ENCODE data around the gene CTSS.
"Not testable (repeated sequence)": the region's sequence is repeated elsewhere in the genome, so short reads cannot be mapped to it uniquely, and the experiment has no call there.

The CTSS gene

DNA sequence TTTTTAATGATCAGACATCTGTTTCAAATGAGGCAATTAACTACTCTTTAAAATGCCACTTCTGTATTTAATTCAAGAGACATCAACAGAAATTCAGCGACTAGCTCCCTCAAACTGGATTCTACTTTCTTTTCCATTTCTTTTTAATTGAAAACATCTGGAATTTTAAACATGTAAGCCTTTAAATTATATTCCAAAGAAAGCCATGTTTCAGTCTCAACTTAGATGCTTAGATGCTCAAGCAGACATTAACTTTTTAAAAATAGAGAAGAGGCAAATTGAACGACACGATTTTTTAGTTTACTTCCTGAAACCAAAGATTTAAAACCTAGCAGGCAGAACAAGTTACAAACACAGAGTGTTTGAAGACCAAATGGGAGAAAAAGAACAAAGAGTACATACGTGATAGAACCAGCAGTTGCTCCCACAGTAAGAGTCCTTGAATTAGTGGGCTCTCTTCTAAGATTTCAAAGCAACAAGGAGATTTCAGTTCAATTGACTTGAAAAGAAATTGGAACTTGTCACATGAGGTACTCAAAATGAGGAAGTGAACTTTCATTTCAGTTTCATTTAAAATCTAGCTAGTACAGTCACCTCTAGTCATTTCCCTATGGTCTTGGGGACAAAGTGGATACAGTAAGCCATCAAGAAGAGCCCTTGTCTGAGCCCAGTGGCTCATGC lies at the start of gene CTSS:
TSS of gene CTSS (minus strand) at position 483 of the 681 bp plus-strand sequence. CDS start 1,015 bp downstream, outside the sequence.
- DNase-seq (ENCODE audit: low read depth in 2 of 2, low spot score in 1 of 2): no peak

DNA sequence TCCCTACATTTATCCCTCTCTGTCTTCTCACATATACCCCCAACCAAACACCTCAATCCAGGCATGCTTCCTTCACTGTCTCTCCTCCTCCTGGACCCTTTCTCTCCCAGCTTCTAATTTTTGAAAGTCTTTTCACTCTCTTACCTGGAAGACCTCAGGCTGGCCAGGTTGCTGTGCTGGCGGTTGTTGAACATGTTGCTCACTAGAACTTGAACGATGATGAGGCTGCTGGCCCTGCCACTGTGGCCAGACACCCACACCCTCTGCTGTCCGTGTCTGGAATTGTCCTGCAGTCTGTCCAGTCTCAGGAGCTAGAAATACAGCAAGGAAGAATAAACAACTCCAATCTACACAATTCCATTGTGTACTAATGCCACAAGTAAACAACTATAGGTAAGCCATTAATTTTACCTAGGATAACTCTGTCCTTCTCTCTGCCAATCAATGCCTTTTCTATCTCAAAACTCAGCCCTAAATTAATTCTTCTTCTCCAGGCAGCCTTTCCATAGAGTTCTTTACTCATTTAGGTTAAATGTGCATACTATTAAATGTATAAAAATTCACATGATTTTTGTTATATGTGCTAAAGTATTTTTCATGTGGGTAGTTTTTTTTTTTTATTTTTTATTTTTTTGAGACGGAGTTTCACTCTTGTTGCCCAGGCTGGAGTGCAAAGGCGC lies 47.6 kb upstream of the CTSS start:
- no peak for DNase-seq (ENCODE audit: low read depth in 2 of 2, low spot score in 1 of 2)

DNA sequence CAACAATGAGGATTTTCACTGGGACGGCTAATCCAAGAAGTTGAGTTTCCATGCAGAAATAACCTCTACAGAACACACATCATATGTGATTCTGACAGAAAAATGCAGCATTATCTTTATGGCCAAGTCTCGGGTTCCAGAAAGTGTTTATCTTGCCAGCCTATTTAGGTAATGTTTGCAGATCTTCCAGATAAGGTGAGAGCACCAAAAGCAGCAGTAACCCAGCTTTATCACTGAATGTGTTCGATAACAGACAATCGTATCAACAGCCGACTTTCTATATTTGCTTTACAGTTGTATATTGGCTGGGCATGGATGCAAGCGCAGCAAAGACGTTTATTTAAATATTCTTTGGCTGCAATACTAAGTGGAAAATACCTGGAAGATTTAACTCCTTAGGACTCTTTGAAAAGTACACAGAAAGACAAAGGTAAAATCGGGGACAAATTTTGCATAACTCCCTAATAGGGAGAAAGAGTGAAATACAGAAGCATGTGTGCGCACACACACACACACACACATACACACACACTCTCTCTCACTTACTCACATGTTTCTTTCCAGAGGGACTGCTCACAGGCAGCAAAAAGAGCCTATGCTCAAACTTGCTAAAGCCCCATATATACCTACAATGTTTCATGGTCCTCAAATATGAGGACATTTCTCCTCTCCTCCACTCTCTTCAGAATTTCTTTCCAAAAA lies 45.5 kb upstream of the CTSS start:
- no peak for DNase-seq (ENCODE audit: low read depth in 2 of 2, low spot score in 1 of 2)

DNA sequence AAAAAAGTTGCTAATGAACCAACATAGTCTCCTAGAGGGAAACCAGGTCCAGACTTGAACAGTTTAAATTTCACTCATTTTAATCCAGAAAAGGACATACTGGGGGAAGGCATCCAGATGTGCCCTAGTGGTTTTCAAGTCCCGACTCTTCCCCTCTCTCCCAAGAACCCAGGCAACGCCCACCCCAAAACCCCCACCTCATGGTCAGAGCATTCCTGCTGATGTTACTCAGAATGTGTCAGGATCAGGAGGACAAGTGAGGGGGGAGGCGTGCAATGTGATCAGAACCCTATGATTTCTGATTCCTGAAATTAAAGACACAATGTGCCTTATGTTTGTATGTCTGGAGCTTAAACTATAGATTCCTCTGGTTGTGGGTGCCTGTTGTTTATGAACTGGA lies 44.1 kb upstream of the CTSS start:
- no peak for DNase-seq (ENCODE audit: low read depth in 2 of 2, low spot score in 1 of 2)

DNA sequence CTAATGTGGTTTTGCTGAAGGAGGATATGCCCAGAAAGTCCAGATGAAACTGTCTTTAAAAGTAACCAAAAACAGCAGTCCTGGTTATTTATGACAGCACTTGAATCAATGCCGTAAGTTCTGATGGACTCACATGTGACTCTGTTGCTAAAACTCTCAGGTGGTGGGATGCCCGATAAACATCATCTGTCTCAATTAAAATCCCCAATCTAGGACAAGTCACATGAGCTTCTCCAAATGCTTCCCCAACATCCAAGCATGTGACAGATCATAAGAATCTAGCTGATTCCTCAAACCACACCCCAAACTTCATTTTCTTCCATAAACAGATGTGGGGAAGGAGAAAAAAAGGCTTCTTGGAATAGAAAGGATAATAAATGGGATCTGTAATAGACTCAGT lies 43.3 kb upstream of the CTSS start:
- no peak for DNase-seq (ENCODE audit: low read depth in 2 of 2, low spot score in 1 of 2)

DNA sequence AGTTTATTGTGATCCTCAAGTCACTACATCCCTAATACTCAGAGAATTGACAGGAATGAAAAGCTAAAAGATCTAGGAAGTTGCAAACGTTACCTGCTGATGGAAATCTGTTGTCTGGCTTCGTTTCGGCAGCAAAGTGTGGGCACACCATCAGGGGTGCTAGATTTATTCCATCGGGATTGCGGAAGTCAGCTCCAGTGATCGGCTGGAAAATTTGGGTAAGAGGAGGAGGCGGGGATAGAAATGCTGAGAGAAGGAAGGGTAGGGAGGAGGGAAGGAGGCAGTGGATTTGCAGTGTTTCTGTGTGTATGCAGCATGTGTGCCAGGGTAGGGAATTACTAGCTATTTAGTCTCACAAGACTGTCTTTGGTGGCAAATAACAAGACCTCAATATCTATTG lies 42.5 kb upstream of the CTSS start, which contains the start of gene CTSK:
TSS of gene CTSK (minus strand) at position 140 of the 400 bp plus-strand sequence. CDS start 1,455 bp downstream, outside the sequence.
- no peak for DNase-seq (ENCODE audit: low read depth in 2 of 2, low spot score in 1 of 2)

DNA sequence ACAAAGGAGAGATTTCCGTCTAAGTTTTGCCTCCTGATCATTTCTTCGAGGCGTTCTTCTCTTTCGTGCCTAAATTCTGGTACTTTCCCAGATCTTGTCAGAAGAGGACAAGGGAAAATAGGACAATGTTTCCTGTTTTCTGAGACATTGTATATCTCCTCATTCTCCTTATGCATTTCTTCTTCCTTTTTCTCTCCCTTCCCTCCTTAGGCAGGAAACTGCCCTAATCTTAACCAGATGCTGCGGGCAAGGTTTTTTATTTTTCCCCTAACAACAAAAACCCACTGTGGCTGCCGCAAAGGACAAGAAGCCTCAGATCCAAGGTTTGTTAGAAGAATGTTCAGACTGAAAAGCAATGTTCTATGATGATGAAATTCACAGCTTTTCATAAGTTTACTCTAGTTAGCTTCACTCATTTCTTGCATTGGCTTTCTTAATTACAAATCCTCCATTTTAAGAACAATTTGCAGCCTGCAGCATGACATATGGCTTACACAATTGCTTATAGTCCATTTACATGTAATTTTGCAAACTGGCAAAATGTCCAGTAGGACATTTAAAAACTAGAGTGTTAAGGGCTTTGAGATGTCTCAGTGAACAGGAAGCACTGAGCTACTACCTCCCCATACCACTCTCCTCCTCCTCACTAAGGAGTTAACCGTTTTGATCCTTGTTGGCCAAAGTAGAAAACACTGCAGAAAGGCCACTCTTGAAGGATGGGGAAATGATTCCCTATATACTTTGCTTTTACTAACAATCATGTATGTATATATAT lies 41.9 kb upstream of the CTSS start:
- DNase-seq (ENCODE audit: low read depth in 2 of 2, low spot score in 1 of 2): no peak

DNA sequence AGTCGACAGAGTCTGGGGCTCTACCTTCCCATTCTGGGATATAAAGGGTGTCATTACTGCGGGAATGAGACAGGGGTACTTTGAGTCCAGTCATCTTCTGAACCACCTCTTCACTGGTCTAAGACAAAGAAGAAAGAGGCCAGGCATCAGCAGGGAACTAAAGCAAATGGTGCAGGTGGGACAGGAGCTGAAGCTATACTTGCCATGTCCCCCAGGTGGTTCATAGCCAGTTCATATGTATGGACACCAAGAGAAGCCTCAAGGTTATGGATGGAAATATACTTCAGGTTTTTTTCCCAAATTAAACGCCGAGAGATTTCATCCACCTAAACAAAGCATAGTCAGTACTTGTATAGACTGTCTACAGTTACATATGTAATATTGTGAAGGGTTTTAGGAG lies 40.3 kb upstream of the CTSS start:
- DNase-seq (ENCODE audit: low read depth in 2 of 2, low spot score in 1 of 2): no peak

DNA sequence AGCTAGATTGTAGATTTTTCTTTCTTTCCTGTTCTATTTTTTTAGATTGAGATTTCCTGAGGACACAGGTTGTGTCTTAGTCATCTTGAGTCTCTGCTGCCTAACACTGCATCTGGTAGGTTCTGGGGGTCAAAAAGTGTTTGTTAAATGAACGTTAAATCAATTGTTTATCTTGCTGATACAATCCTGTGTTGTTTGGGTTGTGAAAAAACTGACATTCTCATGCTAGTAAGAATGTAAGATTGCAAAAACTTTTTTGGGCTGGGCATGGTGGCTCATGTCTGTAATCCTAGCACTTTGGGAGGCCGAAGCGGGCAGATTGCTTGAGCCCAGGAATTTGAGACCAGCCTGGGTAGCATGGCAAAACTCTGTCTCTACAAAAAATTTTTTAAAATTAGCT lies 39.1 kb upstream of the CTSS start:
- DNase-seq (ENCODE audit: low read depth in 2 of 2, low spot score in 1 of 2): no peak

DNA sequence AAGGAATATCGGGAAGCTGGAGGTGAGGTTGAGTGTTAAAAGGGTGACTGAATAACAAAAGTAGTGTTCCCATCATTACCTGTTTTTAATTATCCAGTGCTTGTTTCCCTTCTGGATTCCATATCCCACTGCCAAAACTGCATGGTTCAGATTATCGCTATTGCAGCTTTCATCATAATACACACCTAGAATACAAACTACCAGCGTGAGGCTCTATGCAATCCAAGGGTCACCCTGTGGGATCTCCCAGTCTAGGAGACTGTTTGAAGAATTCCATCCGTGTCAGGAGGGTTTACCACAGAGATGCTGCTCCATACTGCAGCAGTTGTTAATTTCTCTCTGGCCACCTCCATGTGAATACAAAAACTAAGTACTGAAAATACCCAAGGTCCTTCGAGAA lies 33.5 kb upstream of the CTSS start:
- DNase-seq (ENCODE audit: low read depth in 2 of 2, low spot score in 1 of 2): no peak

DNA sequence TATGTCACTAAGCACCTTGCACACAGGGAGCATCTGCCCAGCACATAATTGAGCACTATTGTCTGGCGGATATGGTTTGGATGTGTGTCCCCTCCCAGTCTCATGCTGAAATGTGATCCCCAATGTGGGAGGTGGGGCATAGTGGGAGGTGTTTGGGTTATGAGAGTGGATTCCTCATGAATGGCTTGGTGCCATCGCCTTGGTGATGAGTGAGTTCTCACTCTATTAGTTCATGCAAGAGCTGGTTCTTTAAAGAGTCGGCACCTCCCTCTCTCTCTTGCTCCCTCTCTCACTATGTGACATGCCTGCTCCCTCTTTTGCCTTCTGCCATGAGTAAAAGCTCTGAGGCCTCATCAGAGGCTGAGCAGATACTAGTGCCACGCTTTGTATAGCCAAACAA lies 32.9 kb upstream of the CTSS start:
- DNase-seq (ENCODE audit: low read depth in 2 of 2, low spot score in 1 of 2): no peak

DNA sequence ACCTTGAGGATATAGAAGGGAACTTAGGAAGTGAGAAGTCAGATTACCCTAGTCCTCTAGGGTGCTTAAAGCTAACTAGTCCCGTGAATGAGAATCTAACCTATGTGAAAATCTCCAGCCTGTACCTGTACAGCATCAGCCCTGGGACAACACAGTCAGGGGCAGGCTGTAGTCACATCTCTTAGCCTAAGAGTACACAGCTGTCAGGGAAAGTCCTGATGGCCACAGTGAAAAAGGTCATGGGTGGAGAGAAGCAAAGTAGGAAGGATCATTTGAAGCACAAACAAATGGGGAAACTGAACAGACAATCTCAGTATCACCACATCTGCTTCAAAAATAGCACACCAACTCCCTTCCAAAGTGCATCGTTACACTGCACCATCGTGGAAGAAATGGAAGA lies 30.8 kb upstream of the CTSS start:
- DNase-seq (ENCODE audit: low read depth in 2 of 2, low spot score in 1 of 2): no peak

DNA sequence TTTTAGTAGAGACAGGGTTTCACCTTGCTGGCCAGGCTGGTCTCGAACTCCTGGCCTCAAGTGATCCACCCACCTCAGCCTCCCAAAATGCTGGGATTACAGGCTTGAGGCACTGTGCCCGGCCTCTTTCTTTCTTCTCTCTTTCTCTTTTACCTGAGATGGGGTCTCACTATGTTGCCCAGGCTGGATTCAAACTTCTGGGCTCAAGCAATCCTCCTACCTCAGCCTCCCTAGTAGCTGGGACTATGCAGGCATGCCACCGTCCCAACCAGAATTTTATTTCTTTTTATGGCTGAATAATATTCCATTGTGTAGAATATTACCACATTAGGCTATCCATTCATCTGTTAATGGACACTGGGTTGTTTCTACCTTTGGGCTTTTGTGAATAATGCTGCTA lies 28.2 kb upstream of the CTSS start:
- DNase-seq (ENCODE audit: low read depth in 2 of 2, low spot score in 1 of 2): not testable (repeated sequence)

DNA sequence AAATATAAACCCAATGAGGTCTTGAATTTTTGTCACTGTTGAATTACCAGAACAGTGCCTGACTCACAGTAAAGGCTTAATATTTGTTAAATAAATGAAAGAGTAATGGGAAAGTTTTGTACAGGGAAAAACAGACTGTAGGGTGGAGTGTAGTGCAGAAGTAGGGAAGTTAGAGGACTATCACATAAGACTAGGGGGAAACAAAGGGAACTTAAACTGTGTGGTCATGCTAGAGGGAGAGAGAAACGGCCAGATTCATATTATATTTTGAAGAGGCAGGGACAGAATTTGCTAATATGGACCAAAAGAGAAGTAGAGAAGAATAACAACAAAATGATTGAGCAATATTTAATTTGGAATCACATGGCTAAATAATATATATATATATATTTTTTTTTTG lies 27.6 kb upstream of the CTSS start:
- DNase-seq (ENCODE audit: low read depth in 2 of 2, low spot score in 1 of 2): no peak

DNA sequence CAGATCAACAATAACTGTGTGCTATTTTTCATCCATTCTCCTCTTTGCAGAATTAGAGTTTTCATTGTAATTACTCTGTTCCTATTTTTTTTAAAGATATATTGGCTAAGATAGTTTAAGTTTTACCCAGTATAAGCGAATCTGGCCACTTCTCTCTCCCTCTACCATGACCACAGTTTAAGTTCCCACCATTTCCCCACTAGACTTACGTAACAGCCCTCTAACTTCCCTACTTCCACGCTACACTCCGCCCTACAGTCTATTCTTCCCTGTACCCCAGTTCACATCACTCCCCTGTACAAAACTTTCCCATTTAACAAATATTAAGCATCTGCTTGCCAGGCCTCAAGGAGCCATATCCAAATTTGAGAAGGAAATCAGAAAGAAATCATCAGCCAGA lies 26.0 kb upstream of the CTSS start:
- no peak for DNase-seq (ENCODE audit: low read depth in 2 of 2, low spot score in 1 of 2)

DNA sequence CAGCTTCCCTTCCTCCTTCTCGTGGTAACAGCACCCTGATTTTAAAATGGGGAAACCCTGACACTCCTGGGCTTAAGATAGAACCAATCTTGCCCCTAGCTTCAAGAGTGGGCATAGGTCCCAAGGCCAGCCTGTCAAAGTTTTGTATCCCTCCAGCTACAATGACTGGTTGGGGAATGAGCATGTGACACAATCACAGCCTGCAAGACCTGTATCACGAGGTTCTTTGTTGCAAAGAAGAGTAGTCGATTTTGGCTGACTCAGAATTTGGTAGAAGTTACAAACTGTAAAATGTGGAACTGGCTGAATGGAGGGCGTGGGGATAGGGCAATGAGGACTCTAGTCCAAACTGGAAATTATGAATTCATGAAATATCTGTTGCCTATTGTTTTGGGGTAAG lies 23.8 kb upstream of the CTSS start:
- no peak for DNase-seq (ENCODE audit: low read depth in 2 of 2, low spot score in 1 of 2)

DNA sequence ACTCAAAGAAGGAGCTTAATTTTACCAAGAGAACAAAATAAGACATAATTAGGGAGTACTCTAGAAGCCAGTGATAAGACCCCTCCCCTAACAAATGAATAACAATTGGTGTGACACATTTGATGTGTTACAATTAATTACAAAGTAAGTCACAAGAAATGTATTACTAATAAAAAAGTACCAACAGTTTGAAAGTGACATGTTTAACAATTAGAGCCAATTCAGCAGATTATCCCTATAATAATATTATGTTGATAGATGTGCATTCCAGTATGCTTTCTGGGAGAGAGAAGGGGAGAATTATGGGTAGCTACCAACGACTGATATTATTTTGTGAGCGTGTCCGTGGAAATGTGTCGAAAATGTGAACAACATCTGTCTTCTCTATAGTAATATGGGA lies 23.4 kb upstream of the CTSS start:
- no peak for DNase-seq (ENCODE audit: low read depth in 2 of 2, low spot score in 1 of 2)

DNA sequence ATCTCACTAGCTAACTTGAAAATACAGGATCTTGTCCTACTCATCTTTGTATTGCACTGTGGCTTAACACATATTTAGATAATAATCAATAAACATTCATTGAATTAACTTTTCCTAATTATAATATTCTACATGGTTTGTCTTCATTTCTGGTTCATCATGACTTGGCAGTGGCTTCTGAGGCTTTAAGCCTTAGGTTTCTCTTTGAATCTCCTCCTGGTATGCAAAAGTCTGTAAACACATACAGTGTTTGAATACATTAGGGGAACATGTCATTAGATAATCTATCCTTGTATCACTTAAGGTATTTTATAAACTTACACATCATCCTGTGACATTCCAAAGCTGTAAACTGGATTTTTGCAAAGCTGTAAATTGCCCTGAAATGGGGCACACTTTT lies 21.9 kb upstream of the CTSS start:
- no peak for DNase-seq (ENCODE audit: low read depth in 2 of 2, low spot score in 1 of 2)

DNA sequence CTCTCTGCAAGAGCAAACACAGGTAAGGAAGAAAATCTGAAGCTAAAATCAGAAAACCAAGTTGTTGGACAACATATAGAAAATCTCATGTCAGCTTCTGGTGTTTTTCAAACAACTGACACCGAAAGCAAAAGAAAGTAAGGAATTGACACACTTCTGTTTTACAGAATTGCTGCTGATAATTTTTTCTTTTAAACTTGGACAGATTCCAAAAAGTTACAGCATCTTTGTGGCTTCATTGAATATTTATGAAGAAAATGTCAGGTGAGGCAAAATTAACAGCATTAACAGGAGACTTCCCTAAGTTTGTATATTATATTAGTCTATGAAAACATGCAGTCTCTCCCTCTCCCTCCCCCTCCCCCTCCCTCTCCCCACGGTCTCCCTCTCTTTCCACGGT lies 14.9 kb upstream of the CTSS start:
- no peak for DNase-seq (ENCODE audit: low read depth in 2 of 2, low spot score in 1 of 2)

DNA sequence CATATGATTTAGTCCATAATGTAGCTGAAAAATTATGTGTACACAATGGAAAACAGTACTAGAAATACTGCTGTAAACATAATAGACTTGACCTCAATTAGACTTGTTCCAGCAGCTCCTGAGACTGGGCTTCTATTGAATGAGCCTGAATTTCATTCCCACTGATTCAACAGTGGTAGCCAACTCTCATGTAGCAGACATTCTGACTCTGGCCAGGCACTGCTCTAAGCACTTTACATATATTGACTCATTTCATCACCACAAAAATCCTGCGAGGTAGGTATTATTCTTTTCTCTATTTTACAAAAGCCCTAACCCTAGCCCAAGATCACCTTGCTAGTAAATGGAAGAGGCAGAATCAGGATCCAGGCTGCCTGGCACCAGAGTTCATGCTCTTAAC lies 12.8 kb upstream of the CTSS start:
- no peak for DNase-seq (ENCODE audit: low read depth in 2 of 2, low spot score in 1 of 2)

DNA sequence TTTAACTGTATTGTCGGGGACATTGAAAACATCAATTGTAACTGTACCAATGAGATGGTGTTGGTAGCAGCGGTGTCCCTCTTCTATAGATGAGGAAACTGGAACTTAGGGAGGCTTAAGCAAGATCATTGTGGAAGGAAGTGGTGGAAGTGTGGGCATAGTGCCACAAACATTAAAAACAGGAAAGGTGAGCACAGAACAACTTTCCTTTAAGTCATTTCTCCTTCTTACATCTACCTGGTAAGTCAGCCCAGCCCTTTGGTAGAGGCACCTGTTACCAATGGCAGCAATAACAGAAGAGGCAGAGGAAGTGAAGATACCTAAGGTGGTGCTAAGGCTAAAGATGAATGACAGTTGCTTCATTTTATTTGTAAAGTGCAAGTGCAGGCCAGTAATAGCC lies 12.0 kb upstream of the CTSS start:
- DNase-seq (ENCODE audit: low read depth in 2 of 2, low spot score in 1 of 2): no peak

All from stimulated activated CD8-positive, alpha-beta memory T cell treated with anti-CD3 and anti-CD28 coated beads, Interleukin-4, amount 100 ng/mL, for 1 hour (primary cell).